OCI-LY7 (cell line): ENCODE results near the gene NDUFS8. TPM values are rescaled to one million over a fixed set of nuclear protein-coding genes. Genes with fewer than 3 reads are reported as not detected.

Source experiments
- BruUV-seq: library from RNA; stranded (reverse); fragments of 400-500 nt; replicated peaks from 2 replicates; lab custom pipeline; 2021; lab: Mats Ljungman, UMichigan
- CTCF ChIA-PET: fragments of 300-600 bp; sonication (Branson Sonifier 250); formaldehyde crosslinking; loops from one replicate; lab custom pipeline; 2022; ENCODE audit warnings: antibody characterized with exemption; ENCODE audit not compliant: unreplicated experiment; lab: Charles Lee
- POLR2A ChIA-PET: fragments of 300-600 bp; sonication (Branson Sonifier 250); formaldehyde crosslinking; loops from one replicate; lab custom pipeline; 2022; ENCODE audit warnings: antibody characterized with exemption; lab: Charles Lee
- DNase-seq: peaks from one replicate; pipeline ENCODE4 v3.0.0-alpha.2; 2015; ENCODE audit warnings: low spot score
- H2AFZ ChIP-seq: fragments of 200-600 bp; sonication (generic), shearing (Covaris generic); 2 replicates; pipeline ENCODE4 v1.6.1; 2014; ENCODE audit warnings: mild to moderate bottlenecking, antibody characterized with exemption, low read length, moderate library complexity
- H3K27ac ChIP-seq: fragments of 200-600 bp; sonication (generic); 2 replicates; pipeline ENCODE4 v1.5.1; 2014; ENCODE audit warnings: mixed run types, low read depth, mild to moderate bottlenecking, moderate library complexity, low read length, inconsistent platforms; ENCODE audit not compliant: poor library complexity, severe bottlenecking
- H3K36me3 ChIP-seq: fragments of 200-600 bp; sonication (generic); 2 replicates; pipeline ENCODE4 v1.6.1; 2014; ENCODE audit warnings: mild to moderate bottlenecking, antibody characterized with exemption, low read length, moderate library complexity, mixed read lengths; ENCODE audit not compliant: insufficient read depth
- H3K4me1 ChIP-seq: fragments of 200-600 bp; sonication (generic); 2 replicates; pipeline ENCODE4 v1.5.1; 2014; ENCODE audit warnings: mild to moderate bottlenecking, low read length; ENCODE audit not compliant: insufficient read depth, poor library complexity, severe bottlenecking
- H3K4me2 ChIP-seq: fragments of 200-600 bp; sonication (generic); 2 replicates; pipeline ENCODE4 v1.6.1; 2014; ENCODE audit warnings: mild to moderate bottlenecking, low read length
- H3K4me3 ChIP-seq: fragments of 200-600 bp; sonication (generic); 2 replicates; pipeline ENCODE4 v1.5.1; 2014; ENCODE audit warnings: mild to moderate bottlenecking, low read depth, low read length; ENCODE audit not compliant: poor library complexity, severe bottlenecking
- H3K79me2 ChIP-seq: fragments of 200-600 bp; sonication (generic); 2 replicates; pipeline ENCODE4 v1.6.1; 2016; ENCODE audit warnings: low read depth, mild to moderate bottlenecking, low read length, moderate library complexity, mixed read lengths; ENCODE audit not compliant: insufficient read depth
- H3K9me2 ChIP-seq: fragments of 200-600 bp; sonication (generic); 2 replicates; pipeline ENCODE4 v1.6.1; 2016; ENCODE audit warnings: mild to moderate bottlenecking, low read length, mixed read lengths; ENCODE audit not compliant: insufficient read depth
- H3K9me3 ChIP-seq: fragments of 200-600 bp; sonication (generic); 2 replicates; pipeline ENCODE4 v1.6.1; 2014; ENCODE audit warnings: mild to moderate bottlenecking, mixed run types, low read length, mixed read lengths
- H4K20me1 ChIP-seq: fragments of 200-600 bp; sonication (generic); 2 replicates; pipeline ENCODE4 v1.6.1; 2014; ENCODE audit warnings: mild to moderate bottlenecking, antibody characterized with exemption, low read length, moderate library complexity, mixed read lengths; ENCODE audit not compliant: insufficient read depth
- CTCF ChIP-seq: fragments of 200-600 bp; sonication (generic); conservative IDR thresholded peaks from 2 replicates; pipeline ENCODE4 v1.5.1; 2014; ENCODE audit warnings: mild to moderate bottlenecking, antibody characterized with exemption, low read length, moderate library complexity, mixed read lengths
- EZH2phosphoT487 ChIP-seq: fragments of 200-600 bp; sonication (generic); IDR thresholded peaks from 2 replicates; pipeline ENCODE4 v1.6.1; 2018; ENCODE audit warnings: low read depth, borderline replicate concordance, mild to moderate bottlenecking, mixed run types, antibody characterized with exemption, low read length, moderate library complexity, mixed read lengths
- intact Hi-C: fragments of 100-400 bp; cut with micrococcal nuclease; formaldehyde crosslinking; loops from one replicate; pipeline ENCODE4 v1.10.0; 2022; ENCODE audit not compliant: unreplicated experiment
- total RNA-seq, 2 experiments: library from RNA; depleted of rRNA in 1 of 2; stranded (reverse); fragments of >200 nt in 1 of 2; shearing (Covaris generic) in 1 of 2; gene quantifications; 2 replicates each; pipeline ENCODE4 v1.2.3, GENCODE V29; 2014 to 2022

The NDUFS8 gene
- total RNA-seq, 2 experiments from 2014 or later, result 126 to 173 TPM

GRCh38 chr11:68035266-68035876 lies 4.9 kb downstream of the NDUFS8 start:
- Histone ChIP-seq H3K4me3 (no peak overlapping the region), H3K4me1 (peaks cover 25% of the 10 kb centered on the region), H3K27ac (no peak overlapping the region), H3K4me2 (no peak overlapping the region), H2AFZ (no peak overlapping the region), H3K36me3 (peaks cover 22% of the 10 kb centered on the region), H3K9me3 (no peaks in the 10 kb centered on the region), H3K9me2 (no peaks in the 10 kb centered on the region), H3K79me2 (peaks cover 24% of the 10 kb centered on the region; the same call in 1 of the 2 replicates), H4K20me1 (no peaks in the 10 kb centered on the region)
- intact Hi-C loops, result no loop called here
- no peak for DNase-seq
- no TSS peak for BruUV-seq
- ChIA-PET CTCF (no interaction called here), POLR2A (no interaction called here)
- no peak for TF ChIP-seq EZH2phosphoT487
- no peak for TF ChIP-seq CTCF

- ChIA-PET CTCF (no interaction called here), POLR2A (no interaction called here)
- Histone ChIP-seq H3K4me1 (peaks cover 31% of the 10 kb centered on the region), H3K4me3 (no peak overlapping the region), H3K27ac (no peak overlapping the region), H4K20me1 (no peaks in the 10 kb centered on the region), H3K9me3 (no peaks in the 10 kb centered on the region), H3K9me2 (no peaks in the 10 kb centered on the region), H2AFZ (no peak overlapping the region), H3K36me3 (peaks cover 24% of the 10 kb centered on the region), H3K4me2 (no peak overlapping the region), H3K79me2 (peaks cover 25% of the 10 kb centered on the region; the same call in 1 of the 2 replicates)
- no TSS peak for BruUV-seq
- DNase-seq, result no peak
- intact Hi-C loops, result no loop called here
- no peak for TF ChIP-seq EZH2phosphoT487
- TF ChIP-seq CTCF, result no peak
Observed at GRCh38 chr11:68036141-68036716, 5.7 kb downstream of the NDUFS8 start.

GRCh38 chr11:68036717-68037239 lies 6.3 kb downstream of the NDUFS8 start:
- BruUV-seq, result no TSS peak
- Histone ChIP-seq H4K20me1 (no peaks in the 10 kb centered on the region), H3K4me3 (no peak overlapping the region), H3K4me2 (no peak overlapping the region), H3K9me3 (no peaks in the 10 kb centered on the region), H3K36me3 (peaks cover 30% of the 10 kb centered on the region), H3K4me1 (peaks cover 31% of the 10 kb centered on the region), H3K9me2 (no peaks in the 10 kb centered on the region), H3K27ac (no peak overlapping the region), H2AFZ (no peak overlapping the region), H3K79me2 (peaks cover 22% of the 10 kb centered on the region; the same call in 1 of the 2 replicates)
- TF ChIP-seq CTCF, result no peak
- no peak for TF ChIP-seq EZH2phosphoT487
- ChIA-PET POLR2A (no interaction called here), CTCF (no interaction called here)
- no peak for DNase-seq
- intact Hi-C loops, result no loop called here
